SK-N-SH (cell line): Measurements from ENCODE around the gene TENT5A.

Experiments
- FOSL2 ChIP-seq: IDR thresholded peaks from 2 replicates; pipeline ENCODE4 v1.4.0; 2012; ENCODE audit warnings: low read depth, mild to moderate bottlenecking, moderate library complexity, borderline replicate concordance
- GABPA ChIP-seq: IDR thresholded peaks from 2 replicates; pipeline ENCODE4 v1.4.0; 2012; ENCODE audit warnings: low read depth, mild to moderate bottlenecking
- MXI1 ChIP-seq: IDR thresholded peaks from 2 replicates; pipeline ENCODE4 v1.6.1; 2012; ENCODE audit warnings: mild to moderate bottlenecking, low read depth, low read length, improper control_type of control experiment
- RFX5 ChIP-seq: IDR thresholded peaks from 2 replicates; pipeline ENCODE4 v1.6.1; 2012; ENCODE audit warnings: mild to moderate bottlenecking, improper control_type of control experiment, low read length
- TF ChIP-seq, protein P1 (sequence below): fragments of 200-600 bp; sonication (generic); IDR thresholded peaks from 2 replicates; pipeline ENCODE4 v1.6.1; 2017; ENCODE audit warnings: antibody characterized with exemption, mild to moderate bottlenecking, moderate library complexity

- TF ChIP-seq, protein P1, sequence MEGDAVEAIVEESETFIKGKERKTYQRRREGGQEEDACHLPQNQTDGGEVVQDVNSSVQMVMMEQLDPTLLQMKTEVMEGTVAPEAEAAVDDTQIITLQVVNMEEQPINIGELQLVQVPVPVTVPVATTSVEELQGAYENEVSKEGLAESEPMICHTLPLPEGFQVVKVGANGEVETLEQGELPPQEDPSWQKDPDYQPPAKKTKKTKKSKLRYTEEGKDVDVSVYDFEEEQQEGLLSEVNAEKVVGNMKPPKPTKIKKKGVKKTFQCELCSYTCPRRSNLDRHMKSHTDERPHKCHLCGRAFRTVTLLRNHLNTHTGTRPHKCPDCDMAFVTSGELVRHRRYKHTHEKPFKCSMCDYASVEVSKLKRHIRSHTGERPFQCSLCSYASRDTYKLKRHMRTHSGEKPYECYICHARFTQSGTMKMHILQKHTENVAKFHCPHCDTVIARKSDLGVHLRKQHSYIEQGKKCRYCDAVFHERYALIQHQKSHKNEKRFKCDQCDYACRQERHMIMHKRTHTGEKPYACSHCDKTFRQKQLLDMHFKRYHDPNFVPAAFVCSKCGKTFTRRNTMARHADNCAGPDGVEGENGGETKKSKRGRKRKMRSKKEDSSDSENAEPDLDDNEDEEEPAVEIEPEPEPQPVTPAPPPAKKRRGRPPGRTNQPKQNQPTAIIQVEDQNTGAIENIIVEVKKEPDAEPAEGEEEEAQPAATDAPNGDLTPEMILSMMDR = no peak
- no peak for TF ChIP-seq FOSL2
- no peak for TF ChIP-seq GABPA
- no peak for TF ChIP-seq MXI1
- no peak for TF ChIP-seq RFX5
Observed at GRCh38 chr6:81751388-81752083, 945 bp downstream of the TENT5A start.
